Measurements from ENCODE around the gene ADGRL4.

- no peak for TF ChIP-seq EZH2 (IDR thresholded peaks at IDR 0.05; ENCODE audit: borderline replicate concordance, low read length)
- TF ChIP-seq, protein P1, sequence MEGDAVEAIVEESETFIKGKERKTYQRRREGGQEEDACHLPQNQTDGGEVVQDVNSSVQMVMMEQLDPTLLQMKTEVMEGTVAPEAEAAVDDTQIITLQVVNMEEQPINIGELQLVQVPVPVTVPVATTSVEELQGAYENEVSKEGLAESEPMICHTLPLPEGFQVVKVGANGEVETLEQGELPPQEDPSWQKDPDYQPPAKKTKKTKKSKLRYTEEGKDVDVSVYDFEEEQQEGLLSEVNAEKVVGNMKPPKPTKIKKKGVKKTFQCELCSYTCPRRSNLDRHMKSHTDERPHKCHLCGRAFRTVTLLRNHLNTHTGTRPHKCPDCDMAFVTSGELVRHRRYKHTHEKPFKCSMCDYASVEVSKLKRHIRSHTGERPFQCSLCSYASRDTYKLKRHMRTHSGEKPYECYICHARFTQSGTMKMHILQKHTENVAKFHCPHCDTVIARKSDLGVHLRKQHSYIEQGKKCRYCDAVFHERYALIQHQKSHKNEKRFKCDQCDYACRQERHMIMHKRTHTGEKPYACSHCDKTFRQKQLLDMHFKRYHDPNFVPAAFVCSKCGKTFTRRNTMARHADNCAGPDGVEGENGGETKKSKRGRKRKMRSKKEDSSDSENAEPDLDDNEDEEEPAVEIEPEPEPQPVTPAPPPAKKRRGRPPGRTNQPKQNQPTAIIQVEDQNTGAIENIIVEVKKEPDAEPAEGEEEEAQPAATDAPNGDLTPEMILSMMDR (conservative IDR thresholded peaks at IDR 0.05 in 1 of 2, IDR thresholded peaks at IDR 0.05 in 1 of 2; ENCODE audit: extremely low read depth in 1 of 2, insufficient read depth in 1 of 2, low read depth in 1 of 2, low read length in 2 of 2): no peak
Measured at GRCh38 chr1:78884685-78885452, 121.7 kb downstream of the ADGRL4 start.

All from mammary epithelial cell (primary cell).